GM12892 (cell line): ENCODE measurements around the gene GK.

Experiments used
- POLR2A ChIP-seq: IDR thresholded peaks from 2 replicates; pipeline ENCODE4 v1.6.1; 2011; ENCODE audit warnings: low read depth, low read length, control low read depth
- POLR2AphosphoS5 ChIP-seq: IDR thresholded peaks from 2 replicates; pipeline ENCODE4 v1.6.1; 2011; ENCODE audit warnings: low read depth, low read length, control low read depth
- TAF1 ChIP-seq: IDR thresholded peaks from 2 replicates; pipeline ENCODE4 v1.6.1; 2011; ENCODE audit warnings: low read depth, mild to moderate bottlenecking, control low read depth, low read length, borderline replicate concordance

DNA sequence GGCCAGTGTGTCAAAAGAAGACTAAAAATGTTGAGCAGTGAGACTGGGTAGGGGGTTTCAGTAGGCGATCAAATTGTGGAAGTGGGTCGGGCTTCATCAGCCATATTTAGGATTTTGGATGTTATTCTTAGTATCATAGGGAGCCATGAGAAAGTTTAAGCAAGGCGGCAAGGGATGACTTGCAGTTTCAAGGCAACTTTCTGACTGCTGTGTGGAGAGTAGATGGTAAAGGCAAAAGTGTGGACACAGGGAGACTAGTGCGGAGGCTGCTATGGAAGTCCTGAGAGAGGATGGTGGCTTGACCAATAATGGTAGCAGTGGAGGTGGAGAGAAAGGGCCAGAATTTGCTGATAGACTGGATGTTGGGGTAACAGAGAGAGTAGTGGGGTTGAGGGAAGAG lies 15.4 kb downstream of the GK start:
- TF ChIP-seq POLR2AphosphoS5 (no peak), POLR2A (no peak), TAF1 (no peak)
